SW 1271 (cell line): Measurements from ENCODE around the gene EXOC4.

Experiments used
- DNase-seq, 2 experiments: peaks; one replicate each; lab custom pipeline; 2025; lab: John Stamatoyannopoulos, UW

Gene EXOC4

DNA sequence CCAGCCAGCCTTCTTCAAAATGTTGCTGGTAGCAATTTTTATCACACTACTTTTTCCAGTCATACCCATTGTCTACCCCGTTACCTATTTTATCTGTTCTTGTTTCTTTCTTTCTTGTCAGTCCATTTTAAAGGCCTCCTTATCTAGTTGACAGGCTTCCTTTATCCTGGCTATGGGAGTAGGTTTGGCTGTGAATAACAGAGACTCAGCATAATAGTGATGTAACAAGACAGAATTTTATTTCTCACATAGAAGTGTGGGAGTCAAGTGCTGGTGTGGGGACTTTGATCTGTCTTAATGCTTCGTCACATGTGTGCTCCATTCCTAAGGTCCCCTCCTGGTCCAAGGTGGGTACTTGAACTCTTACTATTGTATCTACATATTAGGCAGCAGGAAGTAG lies 283.6 kb downstream of the EXOC4 start:
- DNase-seq, result no peak

DNA sequence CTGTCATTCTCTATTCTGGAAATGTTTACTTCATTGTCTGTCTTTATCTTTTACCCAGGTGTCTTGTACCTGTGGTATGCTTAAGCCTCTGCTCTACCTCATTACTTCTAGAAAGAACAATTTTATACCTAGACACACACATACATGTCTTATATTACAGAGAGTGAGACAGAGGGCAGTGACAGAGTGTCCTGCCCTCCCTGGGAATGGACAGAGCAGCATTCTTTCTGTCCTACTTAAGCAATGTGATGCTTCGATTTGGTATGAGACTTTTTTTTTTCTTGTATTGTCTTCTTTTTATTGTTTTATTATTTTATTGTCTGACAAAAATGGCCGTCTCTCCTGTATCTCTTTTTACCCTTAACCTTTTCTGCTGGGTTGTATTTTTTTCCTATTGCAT lies 286.1 kb downstream of the EXOC4 start:
- DNase-seq, result no peak

DNA sequence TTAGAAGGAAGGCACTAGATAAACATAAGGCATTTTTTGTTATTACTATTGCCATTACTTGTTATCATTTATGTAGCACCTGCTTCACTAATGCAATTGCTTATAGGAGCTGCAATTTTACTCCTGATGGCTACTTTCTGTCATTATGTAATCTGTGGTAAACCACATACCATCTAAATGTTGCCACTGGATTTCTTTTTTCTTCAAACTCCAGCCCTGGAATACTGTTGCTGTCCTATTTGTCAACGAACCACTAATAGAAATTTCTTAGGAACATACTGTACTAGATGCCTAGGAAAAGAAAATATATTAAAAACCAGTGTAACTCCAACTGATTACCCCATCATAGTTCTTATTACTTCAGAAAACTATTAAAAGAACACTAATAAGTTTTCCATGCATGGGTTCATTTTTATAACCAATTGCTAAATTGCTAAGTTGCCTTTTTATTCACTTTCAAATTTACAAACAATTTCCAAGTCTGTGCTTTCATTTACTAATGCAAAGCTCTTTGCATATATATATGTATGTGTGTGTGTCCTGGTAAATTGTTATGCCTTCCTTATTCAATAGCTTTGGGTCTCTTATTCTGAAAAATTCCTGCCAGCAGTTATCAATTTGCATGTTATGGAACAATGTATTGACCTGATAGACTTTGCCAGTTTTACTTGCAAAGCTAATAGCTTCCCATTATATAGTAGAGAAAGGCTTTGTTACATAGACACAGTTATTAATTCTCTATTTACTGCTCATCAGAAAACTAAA lies 287.4 kb downstream of the EXOC4 start:
- DNase-seq, result no peak

DNA sequence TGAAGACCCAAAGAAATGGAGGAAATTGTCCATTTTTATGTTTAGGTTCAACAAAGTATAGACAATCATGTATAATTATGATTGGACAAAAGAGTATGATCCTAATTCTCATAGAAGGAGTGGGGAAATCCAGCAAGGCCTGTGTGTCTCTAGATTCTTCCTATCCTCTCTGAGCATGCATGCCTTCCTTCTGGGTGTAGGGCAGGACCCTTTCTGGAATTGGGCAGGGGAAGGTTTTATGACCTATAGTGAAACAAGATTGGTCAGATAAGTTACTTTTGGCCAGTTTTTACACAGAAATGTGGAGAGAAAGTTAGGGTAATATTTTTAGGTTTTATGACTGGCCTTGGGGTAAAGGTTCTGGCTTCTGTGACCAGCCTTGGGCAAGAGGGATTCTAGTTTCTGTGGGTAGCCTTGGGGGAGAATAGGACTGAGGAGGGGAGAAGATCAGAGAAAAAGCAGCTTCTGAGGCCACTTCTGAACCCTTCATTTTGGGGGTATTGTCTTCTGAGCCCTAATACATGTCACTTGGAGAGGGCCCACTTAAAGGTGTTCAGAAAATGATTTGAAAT lies 289.4 kb downstream of the EXOC4 start:
- no peak for DNase-seq

DNA sequence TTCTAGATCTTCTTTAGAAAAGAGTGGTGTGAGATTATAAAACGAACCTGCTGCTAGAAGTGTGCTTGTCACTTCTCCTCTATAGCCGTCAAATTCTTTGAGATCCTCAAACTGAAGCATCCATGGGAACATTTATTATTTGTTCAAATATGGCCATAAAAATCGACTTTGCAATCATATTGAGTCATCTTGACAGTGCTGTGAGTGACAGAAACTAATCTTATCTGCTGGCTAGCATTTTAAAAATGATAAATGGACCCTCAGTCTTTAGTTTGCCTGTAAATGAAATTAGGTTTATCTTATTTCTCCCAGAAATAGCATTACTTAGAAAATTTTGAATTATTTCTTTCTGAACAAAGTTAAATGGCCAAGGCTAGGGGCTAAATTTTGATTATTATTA lies 290.8 kb downstream of the EXOC4 start:
- no peak for DNase-seq

DNA sequence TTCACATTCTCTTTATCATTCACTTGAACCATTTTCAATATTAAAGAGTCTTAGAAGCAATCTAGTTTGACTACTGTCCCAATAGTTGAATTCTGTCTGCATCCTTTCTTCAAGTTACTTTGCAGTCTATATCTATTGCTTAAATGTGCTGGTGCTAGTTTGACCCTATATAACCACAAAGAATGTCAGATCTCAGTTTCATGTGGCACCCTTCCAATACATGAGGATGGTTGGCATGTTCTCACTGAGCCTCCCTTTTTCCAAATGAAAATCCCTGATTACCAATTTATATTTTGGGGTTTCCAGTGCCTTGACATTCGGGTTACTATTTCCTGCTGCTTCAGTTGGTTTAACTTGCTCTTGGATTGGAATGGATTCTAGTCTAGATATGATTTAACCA lies 292.7 kb downstream of the EXOC4 start:
- DNase-seq, result no peak

DNA sequence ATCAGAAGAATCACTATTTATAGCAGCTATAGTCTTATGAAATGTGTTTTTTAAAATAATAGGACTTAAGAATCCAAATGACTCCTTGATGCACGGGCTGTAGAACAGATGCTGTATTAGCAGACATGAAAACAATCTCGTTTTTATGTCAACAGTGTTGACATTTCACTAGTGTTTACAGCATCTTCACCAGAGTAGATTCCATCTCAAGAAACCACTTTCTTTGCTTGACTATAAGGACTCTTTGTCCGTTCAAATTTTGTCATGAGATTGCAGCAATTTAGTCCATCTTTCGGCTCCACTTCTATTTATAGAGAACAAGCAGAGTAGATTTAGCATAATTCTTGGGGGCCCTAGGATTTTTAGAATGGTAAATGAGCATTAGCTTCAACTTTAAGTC lies 295.1 kb downstream of the EXOC4 start:
- no peak for DNase-seq

DNA sequence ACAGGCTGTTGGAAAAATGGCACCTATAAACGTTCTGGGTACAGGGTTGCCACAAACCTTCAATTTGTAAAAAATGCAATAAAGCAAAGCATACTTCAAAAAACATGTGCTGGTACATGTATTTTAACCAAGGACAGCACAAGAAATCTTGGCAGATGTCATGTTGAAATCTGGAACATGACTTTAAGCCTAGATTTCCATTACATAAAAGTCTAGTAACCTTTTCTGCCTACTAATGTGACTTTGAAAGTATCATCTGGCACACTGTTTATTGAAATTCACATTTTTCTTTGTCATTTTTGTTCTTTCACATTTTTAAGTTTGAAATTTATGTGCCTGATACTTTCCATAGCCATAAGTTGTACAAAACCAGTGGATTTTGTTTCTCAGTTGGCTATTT lies 296.8 kb downstream of the EXOC4 start:
- no peak for DNase-seq

DNA sequence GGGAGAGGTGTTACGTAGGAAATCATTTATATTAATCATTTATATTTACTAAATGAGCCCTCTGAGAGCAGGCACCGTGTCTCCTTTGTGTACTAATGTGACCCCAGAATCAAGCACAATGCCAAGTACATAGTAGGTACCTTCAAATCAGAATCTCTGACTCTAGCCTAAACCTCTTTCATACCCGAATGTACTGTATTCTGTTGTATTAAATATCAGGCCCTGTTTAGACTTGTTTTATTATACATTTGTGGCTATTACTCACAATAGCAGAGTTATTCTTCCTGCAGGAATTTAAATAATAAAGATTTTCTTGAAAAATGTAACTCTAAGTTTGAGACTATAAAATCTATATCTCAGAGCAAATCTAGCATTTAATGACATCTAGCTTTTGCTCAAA lies 297.3 kb downstream of the EXOC4 start:
- DNase-seq, result no peak

DNA sequence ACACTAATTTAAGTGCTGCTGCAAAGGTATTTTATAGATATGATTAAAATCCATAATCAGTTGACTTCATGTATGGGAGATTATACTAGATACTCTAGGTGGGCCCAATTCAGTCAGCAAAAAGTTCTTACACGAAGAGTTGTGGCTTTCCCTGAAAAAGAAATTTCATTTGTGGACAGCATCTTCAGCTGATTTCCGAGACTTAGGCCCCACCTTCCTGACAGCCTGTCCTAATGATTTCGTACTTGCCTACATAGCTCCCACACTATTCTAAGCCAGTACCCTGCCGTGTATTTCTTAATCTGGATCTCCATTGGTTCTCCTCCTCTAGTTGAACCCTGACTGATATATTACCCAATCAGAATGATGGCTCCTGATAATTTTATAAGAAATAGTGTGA lies 297.9 kb downstream of the EXOC4 start:
- DNase-seq, result no peak

DNA sequence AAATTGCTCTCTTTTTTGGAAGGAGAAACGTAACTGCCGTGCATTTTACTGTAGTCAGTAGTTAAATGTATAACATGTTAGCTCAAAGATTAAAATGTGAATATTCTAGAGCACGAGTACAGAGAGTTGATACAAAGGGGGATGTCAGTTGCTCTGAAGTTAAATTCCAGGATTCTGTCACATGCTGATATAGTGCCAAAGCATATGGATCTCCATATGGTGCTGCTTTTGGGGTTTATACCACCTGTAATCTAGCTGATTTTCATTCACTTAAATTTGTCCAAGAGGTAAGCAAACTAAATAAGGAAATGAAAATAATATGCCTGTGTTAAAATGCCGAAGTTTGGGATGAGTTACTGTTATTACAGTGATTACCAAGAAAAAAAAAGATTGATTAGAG lies 298.6 kb downstream of the EXOC4 start:
- no peak for DNase-seq

DNA sequence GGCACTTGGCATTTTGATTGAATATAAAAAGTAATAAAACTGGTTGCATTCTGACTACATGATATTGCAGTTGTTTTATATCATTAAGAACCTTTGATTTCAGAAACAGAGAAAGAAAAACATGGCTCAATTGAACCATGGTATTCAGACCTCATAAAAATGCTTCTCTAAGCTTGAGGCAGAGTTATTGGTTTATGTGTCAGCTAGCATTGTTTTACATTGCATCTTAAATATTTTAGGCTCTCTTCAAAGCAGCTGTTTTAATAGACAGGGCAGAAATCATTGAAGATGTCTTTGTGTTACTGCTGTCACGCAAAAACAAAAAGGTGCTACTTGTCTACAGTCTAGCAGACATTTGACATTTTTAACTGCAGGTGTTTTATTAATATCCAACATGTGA lies 299.2 kb downstream of the EXOC4 start:
- DNase-seq, result no peak

DNA sequence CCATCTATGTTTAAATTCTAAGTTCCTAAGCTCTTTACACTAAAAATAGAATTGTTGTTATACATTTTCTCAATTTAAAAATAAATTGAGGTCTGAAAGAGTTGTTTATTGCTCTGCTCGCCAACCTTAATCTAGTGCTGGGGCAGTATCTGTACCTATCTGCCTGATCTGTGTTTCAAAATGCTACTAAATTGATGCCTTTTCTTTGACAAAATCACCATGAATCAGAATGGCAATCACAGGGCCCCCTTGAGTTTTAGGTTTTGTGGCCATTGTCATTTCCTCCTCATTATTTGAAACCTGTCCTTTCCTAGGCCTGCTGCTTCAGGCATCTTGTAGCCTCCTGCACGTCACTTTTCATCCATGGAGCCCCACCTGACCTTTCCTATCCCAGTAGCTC lies 301.5 kb downstream of the EXOC4 start:
- DNase-seq, result no peak

DNA sequence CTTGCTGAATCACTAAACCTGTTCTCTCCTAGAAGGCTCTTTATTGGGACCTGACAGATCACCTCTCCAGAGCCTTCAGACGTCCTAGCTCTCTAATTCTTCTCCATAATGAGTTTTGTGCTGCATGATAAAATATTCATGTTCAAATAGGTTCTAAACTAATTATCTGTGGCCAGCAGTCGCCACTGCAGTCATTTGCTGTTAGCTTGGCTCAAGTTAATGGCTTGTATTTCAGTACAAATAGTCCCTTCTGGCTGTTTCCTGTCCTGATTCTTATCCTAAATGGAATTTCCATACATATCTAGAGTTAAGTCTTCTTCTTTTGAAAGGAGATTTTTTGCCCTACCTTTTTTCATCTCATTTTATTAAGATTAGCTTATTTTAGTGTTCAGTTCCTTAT lies 303.2 kb downstream of the EXOC4 start:
- DNase-seq, result no peak

DNA sequence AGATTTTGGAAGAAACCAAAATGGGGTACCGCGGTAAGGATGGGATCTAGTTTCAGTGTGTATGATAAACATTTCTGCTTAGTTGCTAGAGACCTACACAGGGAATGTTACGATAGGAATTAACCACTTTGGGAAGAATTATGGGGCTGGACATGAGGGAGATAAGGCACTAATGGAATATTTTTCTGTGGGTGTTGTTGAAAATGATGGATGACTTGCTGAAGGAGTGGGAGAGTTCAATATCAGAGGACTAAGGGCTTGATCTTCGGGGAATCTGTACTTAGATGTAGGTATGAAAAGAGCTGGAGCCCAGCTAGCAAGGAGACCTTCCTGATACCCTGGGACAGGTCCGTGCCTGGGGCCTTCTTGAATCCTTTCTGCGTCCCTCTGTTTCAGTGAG lies 303.7 kb downstream of the EXOC4 start:
- no peak for DNase-seq

DNA sequence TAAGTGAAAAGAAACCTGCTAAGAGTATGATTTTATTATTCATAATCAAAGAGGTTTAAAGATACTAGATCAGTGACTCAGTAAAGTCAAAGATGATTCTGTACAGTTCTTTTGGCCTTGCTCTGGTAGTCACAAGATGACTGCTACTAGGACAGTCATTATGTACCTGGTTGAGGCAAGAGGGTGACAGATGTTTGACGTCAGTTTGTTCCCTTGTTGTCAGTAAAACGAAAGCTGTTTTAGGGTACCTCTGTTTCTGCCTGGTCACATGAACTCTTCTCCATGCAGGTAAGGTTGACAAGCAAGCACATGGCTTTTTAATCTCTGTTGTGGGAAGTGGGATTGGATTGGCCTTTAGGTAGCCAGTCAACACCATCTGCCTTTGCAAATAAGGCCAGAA lies 308.0 kb downstream of the EXOC4 start:
- no peak for DNase-seq

DNA sequence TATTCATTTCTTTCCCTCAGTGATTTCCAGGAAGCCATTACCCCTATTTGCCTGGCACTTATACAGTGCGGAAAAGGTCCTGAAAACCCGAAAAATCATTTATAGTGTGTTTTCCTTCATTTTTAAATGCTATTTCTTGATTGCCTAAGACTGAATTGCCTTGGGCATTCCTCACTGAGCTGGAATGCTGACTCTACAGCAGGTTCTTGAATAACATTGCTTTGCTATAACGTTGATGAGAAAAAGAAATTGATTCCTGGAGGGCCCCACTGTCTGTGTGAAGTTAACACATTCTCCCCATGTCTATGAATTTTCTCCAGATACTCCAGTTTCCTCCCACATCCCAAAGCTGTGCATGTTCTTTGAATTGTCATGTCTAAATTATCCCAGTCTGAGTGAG lies 308.5 kb downstream of the EXOC4 start:
- DNase-seq, result no peak

DNA sequence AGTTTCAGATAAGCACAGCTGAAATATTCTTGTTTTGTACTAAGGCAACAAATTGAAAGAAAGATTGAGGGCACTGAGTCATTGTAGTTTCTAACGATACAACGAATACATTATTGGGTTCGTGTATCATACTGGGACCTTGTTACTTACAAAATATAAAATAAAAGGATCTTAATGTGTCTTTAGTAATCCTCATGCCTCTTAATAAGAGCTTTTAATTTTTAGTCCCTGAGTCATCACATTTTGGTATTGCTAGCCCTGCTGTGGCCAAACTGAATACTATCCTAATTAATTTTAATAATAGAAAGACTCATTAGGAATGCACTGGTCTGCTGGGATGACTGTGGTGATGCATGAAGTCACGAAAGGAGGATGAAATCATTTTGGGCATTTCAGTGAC lies 309.7 kb downstream of the EXOC4 start:
- no peak for DNase-seq

DNA sequence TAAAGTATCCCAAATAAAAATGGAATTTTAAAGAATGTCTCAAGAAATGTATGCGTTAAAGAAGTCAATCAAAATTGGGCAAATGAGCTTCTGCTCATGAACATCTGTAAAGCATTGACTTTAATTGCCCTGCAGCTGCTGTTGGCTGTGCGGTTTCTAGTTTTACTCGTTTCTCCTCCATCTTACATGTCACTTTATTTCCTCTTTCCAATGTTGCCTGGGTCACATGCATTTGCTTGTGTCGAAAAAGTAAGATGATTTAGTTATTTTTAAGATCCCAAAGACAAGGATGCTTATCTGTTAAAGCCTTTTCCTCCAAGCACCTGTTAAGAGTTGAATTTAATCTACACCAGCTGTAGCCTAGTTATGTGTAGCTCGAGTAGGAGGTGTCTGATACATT lies 310.4 kb downstream of the EXOC4 start:
- DNase-seq, result no peak

DNA sequence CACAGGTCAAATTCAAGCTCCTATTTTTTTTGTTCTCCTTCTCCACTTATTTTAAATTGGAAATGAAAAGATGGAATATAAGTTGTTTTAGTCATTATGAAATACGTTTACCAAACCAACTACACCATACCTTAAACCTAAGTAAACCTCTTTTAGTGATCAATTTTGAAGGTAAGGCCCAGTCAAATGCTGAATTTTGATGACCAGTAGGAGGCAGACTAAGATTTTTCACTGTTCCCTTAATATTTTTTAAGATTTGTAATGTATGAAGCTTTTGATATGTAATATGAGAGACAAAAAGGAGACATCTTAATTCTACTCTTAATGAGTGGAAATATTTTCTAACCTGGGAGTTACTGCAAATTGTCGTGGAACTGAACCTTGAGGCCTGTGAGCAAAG lies 311.6 kb downstream of the EXOC4 start:
- no peak for DNase-seq

DNA sequence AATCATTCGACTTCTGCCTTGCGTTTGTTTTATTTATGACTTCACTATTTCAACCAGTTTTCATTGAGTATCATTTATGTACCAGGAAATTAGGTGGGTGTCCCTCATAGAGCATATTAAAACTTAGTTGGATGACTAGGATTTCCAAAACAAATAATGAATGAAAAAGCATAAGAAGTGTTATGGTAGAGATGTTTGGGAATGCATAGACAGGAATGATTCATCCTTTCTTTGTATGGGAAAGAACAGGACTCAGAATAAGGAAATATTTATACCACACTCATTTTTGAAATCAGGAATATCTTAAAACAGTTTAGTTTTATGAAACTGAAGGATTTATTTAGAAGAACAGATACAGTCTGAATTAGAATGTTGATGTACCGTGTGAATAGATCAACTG lies 315.7 kb downstream of the EXOC4 start:
- no peak for DNase-seq

DNA sequence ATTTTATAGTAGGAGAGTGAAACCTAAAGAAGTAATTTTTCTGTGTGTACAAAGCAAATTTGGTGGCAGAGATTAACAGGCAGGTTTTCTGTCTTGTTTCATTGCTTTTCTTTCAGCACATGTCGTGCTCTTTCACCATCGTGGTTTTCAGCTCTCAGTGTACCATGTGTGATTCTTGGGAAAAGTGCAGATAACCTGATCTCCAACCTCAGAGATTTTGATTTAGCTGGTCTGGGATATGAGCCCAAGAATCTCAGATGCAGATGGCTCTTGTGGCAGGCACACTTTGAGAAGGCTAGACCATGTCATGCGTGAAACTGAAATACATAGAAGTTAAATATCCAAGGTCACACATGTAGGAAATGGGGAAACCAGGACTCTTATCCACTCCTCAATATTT lies 317.4 kb downstream of the EXOC4 start:
- no peak for DNase-seq

DNA sequence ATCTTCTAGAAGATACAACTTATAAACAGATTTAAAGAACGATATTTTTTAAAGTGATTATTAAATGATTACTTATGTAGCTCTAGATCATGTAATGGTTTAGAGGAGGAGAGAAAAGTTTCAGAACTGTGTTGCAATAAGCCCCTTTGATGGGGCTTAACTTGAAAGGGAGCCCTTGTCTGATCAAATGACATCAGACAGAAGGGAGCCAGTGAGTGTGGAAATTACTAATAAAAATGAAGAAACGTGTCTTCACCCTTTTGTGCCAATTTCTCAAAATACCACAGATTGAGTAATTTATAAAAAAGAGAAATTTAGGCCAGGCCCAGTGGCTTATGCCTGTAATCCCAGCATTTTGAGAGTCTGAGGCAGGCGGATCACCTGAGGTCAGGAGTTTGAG lies 318.2 kb downstream of the EXOC4 start:
- no peak for DNase-seq

DNA sequence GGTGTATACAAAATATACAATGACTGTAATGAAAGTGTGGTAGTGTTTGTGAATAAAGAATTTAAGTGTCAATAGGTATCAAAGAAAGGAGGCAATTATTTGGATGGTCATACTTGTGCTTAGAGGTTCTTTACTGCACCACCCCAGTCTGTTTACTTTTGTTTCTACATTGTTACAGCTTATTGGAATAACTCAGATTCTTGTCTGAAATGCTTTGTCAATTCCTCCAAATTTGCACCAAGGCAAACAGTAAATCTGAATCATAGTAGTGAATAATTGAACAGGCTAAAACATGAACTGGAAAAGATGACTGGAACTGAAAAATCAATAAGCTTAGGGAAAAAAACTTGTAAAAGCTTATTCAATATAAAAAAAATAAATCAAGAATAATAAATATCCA lies 319.2 kb downstream of the EXOC4 start:
- no peak for DNase-seq
